HCT116 (cell line): ENCODE results near the gene ZNF804B. TPM values are rescaled to one million over a fixed set of nuclear protein-coding genes. Genes with fewer than 3 reads are reported as not detected.
A peak's percentile ranks its signal among the peaks of the same experiment; 100 is the strongest.

Source experiments
- ATAC-seq: fragments of 200-7000 bp; cut with Tn5 transposase; 2 replicates; pipeline ENCODE4 v1.9.1; 2020; ENCODE audit warnings: mild to moderate bottlenecking, moderate library complexity
- BruUV-seq: library from RNA; stranded (reverse); fragments of 400-500 nt; replicated peaks from 2 replicates; lab custom pipeline; 2021; lab: Mats Ljungman, UMichigan
- CTCF ChIA-PET: fragments of 300-600 bp; sonication (Branson Sonifier 250); formaldehyde crosslinking; loops from one replicate; lab custom pipeline; 2021; ENCODE audit warnings: antibody characterized with exemption; lab: Charles Lee
- POLR2A ChIA-PET: fragments of 300-600, 350-600 bp; sonication (Branson Sonifier 250); formaldehyde crosslinking; loops from one replicate; lab custom pipeline; 2021; ENCODE audit warnings: antibody characterized with exemption; lab: Charles Lee
- RAD21 ChIA-PET, 2 experiments: fragments of 300-600 bp; sonication (Branson Sonifier 250); formaldehyde crosslinking; loops; one replicate each; lab custom pipeline; 2023; ENCODE audit warnings: low total read pairs in 2 of 2; ENCODE audit not compliant: uncharacterized antibody in 2 of 2, unreplicated experiment in 2 of 2, low non-redundant PET in 1 of 2; lab: Charles Lee
- DNase-seq: peaks from one replicate; pipeline ENCODE4 v3.0.0-alpha.2; 2010; ENCODE audit warnings: low read depth, low spot score
- H2AFZ ChIP-seq: fragments of 200-600 bp; shearing (Covaris generic), sonication (generic); 2 replicates; pipeline ENCODE4 v1.6.1; 2017; ENCODE audit warnings: low read depth, mixed run types, mixed read lengths, antibody characterized with exemption, low read length; ENCODE audit not compliant: poor library complexity, severe bottlenecking
- H3K27ac ChIP-seq: 2 replicates; pipeline ENCODE4 v1.5.1; 2012; ENCODE audit warnings: low read depth, low read length
- H3K27me3 ChIP-seq: fragments of 200-600 bp; sonication (generic); 2 replicates; pipeline ENCODE4 v1.6.1; 2016; ENCODE audit warnings: mixed run types, low read length, mixed read lengths; ENCODE audit not compliant: insufficient read depth
- H3K36me3 ChIP-seq, 2 experiments: fragments of 200-500 bp in 1 of 2; fragments of 200-600 bp in 1 of 2; sonication (Bioruptor generic) in 1 of 2; sonication (generic) in 1 of 2; 2 replicates each; pipeline versions ENCODE4 v1.5.1 to v1.6.1; 2014 to 2016; ENCODE audit warnings: low read length in 2 of 2, inconsistent platforms in 1 of 2, mixed read lengths in 1 of 2, mixed run types in 1 of 2; ENCODE audit not compliant: insufficient read depth in 2 of 2, control insufficient read depth in 1 of 2
- H3K4me1 ChIP-seq, 2 experiments: fragments of 200-600 bp in 1 of 2; sonication (generic) in 1 of 2; 2 replicates each; pipeline versions ENCODE4 v1.5.1 to v1.6.1; 2012 to 2017; ENCODE audit warnings: low read length in 2 of 2, inconsistent platforms in 1 of 2, mild to moderate bottlenecking in 1 of 2, mixed read lengths in 1 of 2, mixed run types in 1 of 2, moderate library complexity in 1 of 2; ENCODE audit not compliant: insufficient read depth in 2 of 2, control insufficient read depth in 1 of 2
- H3K4me2 ChIP-seq: fragments of 200-600 bp; sonication (generic); 2 replicates; pipeline ENCODE4 v1.6.1; 2017; ENCODE audit warnings: mixed run types, low read length, mixed read lengths
- H3K4me3 ChIP-seq, 2 experiments: fragments of 200-600 bp in 1 of 2; sonication (generic) in 1 of 2; replicated peaks in 1 of 2; 2 replicates each; pipeline ENCODE4 v1.5.1; 2011 to 2016; ENCODE audit warnings: low read length in 2 of 2, control low read depth in 1 of 2, low read depth in 1 of 2, mild to moderate bottlenecking in 1 of 2, mixed read lengths in 1 of 2, mixed run types in 1 of 2
- H3K79me2 ChIP-seq: fragments of 200-600 bp; sonication (generic); 2 replicates; pipeline ENCODE4 v1.6.1; 2017; ENCODE audit warnings: mild to moderate bottlenecking, mixed run types, low read length, moderate library complexity, mixed read lengths; ENCODE audit not compliant: insufficient read depth
- H3K9ac ChIP-seq: fragments of 200-600 bp; sonication (generic); 2 replicates; pipeline ENCODE4 v1.6.1; 2016; ENCODE audit warnings: low read length, mixed read lengths
- H3K9me2 ChIP-seq: fragments of 200-600 bp; sonication (generic), shearing (Covaris generic); 2 replicates; pipeline ENCODE4 v1.6.1; 2017; ENCODE audit warnings: mixed run types, mild to moderate bottlenecking, moderate library complexity; ENCODE audit not compliant: insufficient read depth
- H3K9me3 ChIP-seq, 2 experiments: fragments of 200-500 bp in 1 of 2; fragments of 200-600 bp in 1 of 2; sonication (Bioruptor generic) in 1 of 2; sonication (generic) in 1 of 2; 2 replicates each; pipeline ENCODE4 v1.6.1; 2014 to 2017; ENCODE audit warnings: low read length in 2 of 2, mixed read lengths in 2 of 2, inconsistent platforms in 1 of 2, low read depth in 1 of 2, mild to moderate bottlenecking in 1 of 2, mixed run types in 1 of 2, moderate library complexity in 1 of 2; ENCODE audit not compliant: control insufficient read depth in 1 of 2, insufficient read depth in 1 of 2
- H4K20me1 ChIP-seq: fragments of 200-600 bp; sonication (generic), shearing (Covaris generic); 2 replicates; pipeline ENCODE4 v1.6.1; 2017; ENCODE audit warnings: mixed run types, mild to moderate bottlenecking, moderate library complexity; ENCODE audit not compliant: insufficient read depth
- CEBPB ChIP-seq: IDR thresholded peaks from 2 replicates; pipeline ENCODE4 v1.6.1; 2012; ENCODE audit warnings: low read depth
- ELF1 ChIP-seq: IDR thresholded peaks from 2 replicates; pipeline ENCODE4 v1.6.1; 2012; ENCODE audit warnings: low read depth, borderline replicate concordance
- RAD21 ChIP-seq: IDR thresholded peaks from 2 replicates; pipeline ENCODE4 v1.6.1; 2012; ENCODE audit warnings: low read depth, mild to moderate bottlenecking
- SIN3A ChIP-seq: IDR thresholded peaks from 2 replicates; pipeline ENCODE4 v1.6.1; 2012; ENCODE audit warnings: low read depth
- SP1 ChIP-seq: IDR thresholded peaks from 2 replicates; pipeline ENCODE4 v1.6.1; 2012; ENCODE audit warnings: low read depth
- TCF7L2 ChIP-seq: IDR thresholded peaks from 2 replicates; pipeline ENCODE4 v1.7.0; 2011; ENCODE audit warnings: borderline replicate concordance, inconsistent platforms; ENCODE audit not compliant: insufficient read depth, insufficient read length; ENCODE audit errors: extremely low read depth
- ZFX ChIP-seq: fragments of 450-650 bp; IDR thresholded peaks from 2 replicates; pipeline ENCODE4 v1.6.1; 2017
- intact Hi-C: fragments of 100-400 bp; cut with micrococcal nuclease; formaldehyde crosslinking; loops from 2 replicates; pipeline ENCODE4 v1.10.0; 2022
- total RNA-seq: library from RNA; stranded (reverse); gene quantifications from one replicate; pipeline ENCODE4 v1.2.1, GENCODE V29; 2021; ENCODE audit not compliant: unreplicated experiment
- TF ChIP-seq, protein P1 (sequence below), 3 experiments: fragments of 200-600 bp in 1 of 3; sonication (generic) in 1 of 3; IDR thresholded peaks in 2 of 3; conservative IDR thresholded peaks in 1 of 3; 2 replicates each; pipeline ENCODE4 v1.5.1; 2012 to 2017; ENCODE audit warnings: low read depth in 2 of 3, low read length in 2 of 3, antibody characterized with exemption in 1 of 3, borderline replicate concordance in 1 of 3, control low read depth in 1 of 3, mild to moderate bottlenecking in 1 of 3, mixed read lengths in 1 of 3, mixed run types in 1 of 3, moderate library complexity in 1 of 3; ENCODE audit not compliant: insufficient read depth in 1 of 3
- TF ChIP-seq, protein P2 (sequence below): IDR thresholded peaks from 2 replicates; pipeline ENCODE4 v1.6.1; 2012
- TF ChIP-seq, protein P3 (sequence below): IDR thresholded peaks from 2 replicates; pipeline ENCODE4 v1.6.1; 2012; ENCODE audit warnings: low read depth
- TF ChIP-seq, protein P4 (sequence below): IDR thresholded peaks from 2 replicates; pipeline ENCODE4 v1.6.1; 2011; ENCODE audit warnings: mild to moderate bottlenecking, low read length, moderate library complexity; ENCODE audit not compliant: insufficient replicate concordance; ENCODE audit errors: extremely low read depth

Gene ZNF804B
- total RNA-seq, 1 experiment from 2014 or later, result not detected

DNA sequence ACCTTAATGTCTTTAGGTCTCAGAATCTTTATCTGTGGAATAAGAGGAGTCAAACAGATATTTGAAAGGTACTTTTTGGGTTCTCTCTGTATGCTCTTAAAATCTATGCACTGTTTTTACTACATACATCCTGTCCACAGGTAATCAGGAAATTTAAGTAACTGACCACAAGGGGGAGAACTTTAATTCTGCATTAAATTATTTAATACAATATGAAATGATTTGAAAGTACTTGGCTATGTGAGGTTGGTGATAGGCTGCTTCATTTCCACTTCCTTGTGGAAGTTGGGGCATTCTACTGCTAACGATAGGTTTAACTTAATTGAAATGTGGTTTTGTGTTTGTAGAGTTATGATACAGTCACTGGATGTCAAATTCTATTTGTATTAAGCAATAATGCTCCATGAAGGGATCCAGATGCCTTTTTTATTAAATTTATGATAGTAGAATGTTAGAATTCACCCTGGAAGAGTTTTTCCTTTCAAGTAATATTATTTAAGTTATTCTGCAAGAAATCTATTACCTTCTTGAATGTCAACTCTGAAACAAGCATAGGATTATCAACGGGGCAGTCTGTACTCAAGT lies 30.1 kb downstream of the ZNF804B start:
- CTCF ChIA-PET, result no interaction called here
- Histone ChIP-seq H3K36me3 (no peaks in the 10 kb centered on the region), H3K9me3 (no peaks in the 10 kb centered on the region), H4K20me1 (no peaks in the 10 kb centered on the region), H3K9me2 (no peaks in the 10 kb centered on the region), H3K79me2 (no peaks in the 10 kb centered on the region), H3K4me2 (no peak overlapping the region), H3K4me1 (no peaks in the 10 kb centered on the region), H3K9ac (no peak overlapping the region), H2AFZ (peak overlapping the region; percentile 70), H3K4me3 (no peak overlapping the region), H3K27me3 (no peaks in the 10 kb centered on the region), H3K27ac (no peak overlapping the region)
- DNase-seq (peak; percentile 23), ATAC-seq (peak; percentile 79)
- RAD21 ChIA-PET, result no interaction called here
- TF ChIP-seq ELF1 (no peak), TCF7L2 (no peak), RAD21 (peak; percentile 52; the same call in 1 of the 2 replicates)
- TF ChIP-seq, protein P1, sequence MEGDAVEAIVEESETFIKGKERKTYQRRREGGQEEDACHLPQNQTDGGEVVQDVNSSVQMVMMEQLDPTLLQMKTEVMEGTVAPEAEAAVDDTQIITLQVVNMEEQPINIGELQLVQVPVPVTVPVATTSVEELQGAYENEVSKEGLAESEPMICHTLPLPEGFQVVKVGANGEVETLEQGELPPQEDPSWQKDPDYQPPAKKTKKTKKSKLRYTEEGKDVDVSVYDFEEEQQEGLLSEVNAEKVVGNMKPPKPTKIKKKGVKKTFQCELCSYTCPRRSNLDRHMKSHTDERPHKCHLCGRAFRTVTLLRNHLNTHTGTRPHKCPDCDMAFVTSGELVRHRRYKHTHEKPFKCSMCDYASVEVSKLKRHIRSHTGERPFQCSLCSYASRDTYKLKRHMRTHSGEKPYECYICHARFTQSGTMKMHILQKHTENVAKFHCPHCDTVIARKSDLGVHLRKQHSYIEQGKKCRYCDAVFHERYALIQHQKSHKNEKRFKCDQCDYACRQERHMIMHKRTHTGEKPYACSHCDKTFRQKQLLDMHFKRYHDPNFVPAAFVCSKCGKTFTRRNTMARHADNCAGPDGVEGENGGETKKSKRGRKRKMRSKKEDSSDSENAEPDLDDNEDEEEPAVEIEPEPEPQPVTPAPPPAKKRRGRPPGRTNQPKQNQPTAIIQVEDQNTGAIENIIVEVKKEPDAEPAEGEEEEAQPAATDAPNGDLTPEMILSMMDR (IDR thresholded peaks at IDR 0.05 in 2 of 3, conservative IDR thresholded peaks at IDR 0.05 in 1 of 3; ENCODE audit: borderline replicate concordance in 1 of 3, insufficient read depth in 1 of 3, low read depth in 2 of 3, low read length in 2 of 3), result peak; percentile 22 to 63 (median 31); a peak in 4 of 6 replicates
- intact Hi-C loops, result loop anchor here (1.0 to 10.0 kb wide), 4 partner anchors 243 to 1325 kb away; no protein-coding TSS in a partner anchor
- POLR2A ChIA-PET, result no interaction called here
- no TSS peak for BruUV-seq

DNA sequence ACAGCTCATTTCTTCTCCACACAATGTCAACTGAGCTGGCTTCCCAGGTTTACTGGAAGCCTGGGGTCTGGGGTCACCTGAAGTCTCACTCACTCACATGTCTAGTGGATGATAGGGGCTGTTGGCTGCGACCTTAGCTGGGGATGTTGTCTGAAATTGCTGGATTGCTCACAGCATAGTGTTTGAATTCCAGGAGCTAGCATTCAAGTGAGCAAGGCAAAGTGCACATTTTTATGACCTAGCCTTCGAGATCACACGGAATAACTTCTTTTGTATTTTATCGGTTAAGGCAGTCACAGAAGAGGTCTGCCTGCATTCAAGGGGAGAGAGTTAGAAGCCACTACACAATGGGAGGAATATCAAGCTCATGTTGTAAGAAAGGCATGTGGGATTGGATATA lies 32.4 kb downstream of the ZNF804B start:
- Histone ChIP-seq H3K4me1 (no peaks in the 10 kb centered on the region), H3K9me2 (no peaks in the 10 kb centered on the region)
- TF ChIP-seq SIN3A (no peak), CEBPB (no peak), ZFX (no peak), SP1 (no peak)
- TF ChIP-seq, protein P2, sequence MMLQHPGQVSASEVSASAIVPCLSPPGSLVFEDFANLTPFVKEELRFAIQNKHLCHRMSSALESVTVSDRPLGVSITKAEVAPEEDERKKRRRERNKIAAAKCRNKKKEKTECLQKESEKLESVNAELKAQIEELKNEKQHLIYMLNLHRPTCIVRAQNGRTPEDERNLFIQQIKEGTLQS, result no peak
- TF ChIP-seq, protein P3, sequence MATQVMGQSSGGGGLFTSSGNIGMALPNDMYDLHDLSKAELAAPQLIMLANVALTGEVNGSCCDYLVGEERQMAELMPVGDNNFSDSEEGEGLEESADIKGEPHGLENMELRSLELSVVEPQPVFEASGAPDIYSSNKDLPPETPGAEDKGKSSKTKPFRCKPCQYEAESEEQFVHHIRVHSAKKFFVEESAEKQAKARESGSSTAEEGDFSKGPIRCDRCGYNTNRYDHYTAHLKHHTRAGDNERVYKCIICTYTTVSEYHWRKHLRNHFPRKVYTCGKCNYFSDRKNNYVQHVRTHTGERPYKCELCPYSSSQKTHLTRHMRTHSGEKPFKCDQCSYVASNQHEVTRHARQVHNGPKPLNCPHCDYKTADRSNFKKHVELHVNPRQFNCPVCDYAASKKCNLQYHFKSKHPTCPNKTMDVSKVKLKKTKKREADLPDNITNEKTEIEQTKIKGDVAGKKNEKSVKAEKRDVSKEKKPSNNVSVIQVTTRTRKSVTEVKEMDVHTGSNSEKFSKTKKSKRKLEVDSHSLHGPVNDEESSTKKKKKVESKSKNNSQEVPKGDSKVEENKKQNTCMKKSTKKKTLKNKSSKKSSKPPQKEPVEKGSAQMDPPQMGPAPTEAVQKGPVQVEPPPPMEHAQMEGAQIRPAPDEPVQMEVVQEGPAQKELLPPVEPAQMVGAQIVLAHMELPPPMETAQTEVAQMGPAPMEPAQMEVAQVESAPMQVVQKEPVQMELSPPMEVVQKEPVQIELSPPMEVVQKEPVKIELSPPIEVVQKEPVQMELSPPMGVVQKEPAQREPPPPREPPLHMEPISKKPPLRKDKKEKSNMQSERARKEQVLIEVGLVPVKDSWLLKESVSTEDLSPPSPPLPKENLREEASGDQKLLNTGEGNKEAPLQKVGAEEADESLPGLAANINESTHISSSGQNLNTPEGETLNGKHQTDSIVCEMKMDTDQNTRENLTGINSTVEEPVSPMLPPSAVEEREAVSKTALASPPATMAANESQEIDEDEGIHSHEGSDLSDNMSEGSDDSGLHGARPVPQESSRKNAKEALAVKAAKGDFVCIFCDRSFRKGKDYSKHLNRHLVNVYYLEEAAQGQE, result no peak
- TF ChIP-seq, protein P4, sequence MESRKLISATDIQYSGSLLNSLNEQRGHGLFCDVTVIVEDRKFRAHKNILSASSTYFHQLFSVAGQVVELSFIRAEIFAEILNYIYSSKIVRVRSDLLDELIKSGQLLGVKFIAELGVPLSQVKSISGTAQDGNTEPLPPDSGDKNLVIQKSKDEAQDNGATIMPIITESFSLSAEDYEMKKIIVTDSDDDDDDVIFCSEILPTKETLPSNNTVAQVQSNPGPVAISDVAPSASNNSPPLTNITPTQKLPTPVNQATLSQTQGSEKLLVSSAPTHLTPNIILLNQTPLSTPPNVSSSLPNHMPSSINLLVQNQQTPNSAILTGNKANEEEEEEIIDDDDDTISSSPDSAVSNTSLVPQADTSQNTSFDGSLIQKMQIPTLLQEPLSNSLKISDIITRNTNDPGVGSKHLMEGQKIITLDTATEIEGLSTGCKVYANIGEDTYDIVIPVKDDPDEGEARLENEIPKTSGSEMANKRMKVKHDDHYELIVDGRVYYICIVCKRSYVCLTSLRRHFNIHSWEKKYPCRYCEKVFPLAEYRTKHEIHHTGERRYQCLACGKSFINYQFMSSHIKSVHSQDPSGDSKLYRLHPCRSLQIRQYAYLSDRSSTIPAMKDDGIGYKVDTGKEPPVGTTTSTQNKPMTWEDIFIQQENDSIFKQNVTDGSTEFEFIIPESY, result no peak
- TF ChIP-seq, all 23 proteins: peak for 0
- no TSS peak for BruUV-seq
- ChIA-PET POLR2A (no interaction called here), RAD21 (no interaction called here), CTCF (interaction anchor here (1.6 kb wide), 1 partner anchor 245 kb away, joined by 3 read pairs; no protein-coding TSS in a partner anchor)
- H3K9ac ChIP-seq, result no peak overlapping the region
- no peaks in the 10 kb centered on the region for H3K27me3 ChIP-seq
- intact Hi-C loops, result loop anchor here (10.0 kb wide), 1 partner anchor 1323 kb away; no protein-coding TSS in a partner anchor
- H3K79me2 ChIP-seq, result no peaks in the 10 kb centered on the region
- H3K4me3 ChIP-seq, result no peak overlapping the region
- H3K36me3 ChIP-seq, result no peaks in the 10 kb centered on the region
- no peak for ATAC-seq
- no peak overlapping the region for H3K4me2 ChIP-seq
- no peaks in the 10 kb centered on the region for H4K20me1 ChIP-seq
- DNase-seq, result no peak
- no peak overlapping the region for H3K27ac ChIP-seq
- H2AFZ ChIP-seq, result no peak overlapping the region
- no peaks in the 10 kb centered on the region for H3K9me3 ChIP-seq
